GM12892 (cell line): ENCODE results near the gene ASTN2.

Experiments used
- DNase-seq: peaks from one replicate; pipeline ENCODE4 v3.0.0; 2011; ENCODE audit not compliant: insufficient read length
- FAIRE-seq: peaks from 2 replicates; lab custom pipeline; 2011; peaks lifted over from hg19 to GRCh38; lab: Jason Lieb, UNC
- POLR2A ChIP-seq: IDR thresholded peaks from 2 replicates; pipeline ENCODE4 v1.6.1; 2011; ENCODE audit warnings: low read depth, low read length, control low read depth
- POLR2AphosphoS5 ChIP-seq: IDR thresholded peaks from 2 replicates; pipeline ENCODE4 v1.6.1; 2011; ENCODE audit warnings: low read depth, low read length, control low read depth
- TAF1 ChIP-seq: IDR thresholded peaks from 2 replicates; pipeline ENCODE4 v1.6.1; 2011; ENCODE audit warnings: low read depth, mild to moderate bottlenecking, control low read depth, low read length, borderline replicate concordance

Gene ASTN2

GRCh38 chr9:116944714-116945534, 469.9 kb downstream of the ASTN2 start:
- TF ChIP-seq POLR2A (no peak), TAF1 (no peak), POLR2AphosphoS5 (no peak)
- DNase-seq = no peak
- peak; percentile 81 for FAIRE-seq

- no peak for TF ChIP-seq POLR2AphosphoS5
- TF ChIP-seq POLR2A = no peak
- no peak for TF ChIP-seq TAF1
- FAIRE-seq = peak; percentile 54
- DNase-seq = no peak
Observed at GRCh38 chr9:116943970-116944369, 470.9 kb downstream of the ASTN2 start.

GRCh38 chr9:116942593-116943061, 472.2 kb downstream of the ASTN2 start:
- TF ChIP-seq TAF1 (no peak), POLR2A (no peak), POLR2AphosphoS5 (no peak)
- FAIRE-seq (peak; percentile 86), DNase-seq (no peak)

DNA sequence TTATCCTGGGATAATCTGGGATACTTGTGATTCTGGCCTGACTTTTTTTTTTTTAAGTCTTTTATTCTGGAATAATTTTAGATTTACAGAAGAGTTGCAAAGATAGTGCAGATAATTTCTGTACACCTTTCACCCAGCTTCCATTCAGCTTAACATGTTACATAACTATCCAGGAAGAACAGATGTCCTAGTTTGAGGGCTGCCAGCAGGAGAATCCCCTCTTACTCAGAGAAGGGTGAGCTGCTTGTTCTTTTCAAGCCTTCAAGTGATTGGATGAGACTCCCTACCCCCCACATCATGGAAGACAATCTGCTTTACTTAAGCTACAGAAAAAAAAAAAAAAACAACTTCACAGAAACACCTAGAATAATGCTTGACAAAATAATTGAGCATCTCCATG, 473.6 kb downstream of the ASTN2 start:
- DNase-seq (no peak), FAIRE-seq (no peak)
- TF ChIP-seq POLR2A (no peak), POLR2AphosphoS5 (no peak), TAF1 (no peak)

- DNase-seq (no peak), FAIRE-seq (no peak)
- TF ChIP-seq POLR2AphosphoS5 = no peak
- TF ChIP-seq TAF1 = no peak
- TF ChIP-seq POLR2A = no peak
Observed at GRCh38 chr9:116940614-116941215, 474.1 kb downstream of the ASTN2 start.

DNA sequence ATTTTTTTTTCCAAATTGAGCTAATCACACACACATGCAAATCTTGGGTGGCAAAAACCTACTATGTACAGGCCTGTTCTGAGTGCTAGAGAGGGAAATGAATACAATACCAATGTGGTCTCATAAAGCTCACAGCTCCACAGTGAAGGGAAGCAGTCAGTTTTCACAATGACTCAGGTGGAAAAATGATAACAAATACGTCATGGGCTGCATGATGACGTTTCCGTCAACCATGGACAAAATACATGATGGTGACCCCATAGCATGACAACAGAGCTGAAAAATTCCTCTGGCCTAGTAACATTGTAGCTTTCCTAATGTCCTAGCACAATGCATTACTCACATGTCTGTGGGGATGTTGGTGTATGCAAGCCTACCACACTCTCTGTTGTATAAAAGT, 475.2 kb downstream of the ASTN2 start:
- peak; percentile 95 for FAIRE-seq
- no peak for DNase-seq
- TF ChIP-seq TAF1 = no peak
- TF ChIP-seq POLR2A = no peak
- TF ChIP-seq POLR2AphosphoS5 = no peak

GRCh38 chr9:116939161-116939560, 475.7 kb downstream of the ASTN2 start:
- DNase-seq (no peak), FAIRE-seq (no peak)
- TF ChIP-seq POLR2AphosphoS5 (no peak), POLR2A (no peak), TAF1 (no peak)

DNA sequence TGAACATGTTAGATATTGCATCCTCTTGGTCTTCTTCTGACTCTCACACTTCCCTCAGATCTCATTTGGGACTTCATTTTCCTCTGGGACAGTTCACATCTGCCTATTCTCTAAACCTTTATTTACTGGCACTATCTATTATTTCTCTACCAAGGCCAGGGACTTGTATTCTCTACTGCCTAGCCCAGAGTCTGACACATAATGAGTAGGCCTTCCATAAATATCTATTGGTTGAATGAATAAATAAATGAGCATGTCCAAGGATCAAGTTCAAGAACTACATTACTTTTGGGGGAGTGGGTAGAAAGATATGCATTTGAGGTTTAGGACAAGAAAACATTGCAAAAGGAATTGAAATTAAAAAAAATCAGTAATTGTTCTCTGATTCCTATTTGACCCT, 477.5 kb downstream of the ASTN2 start:
- DNase-seq (no peak), FAIRE-seq (no peak)
- TF ChIP-seq TAF1 = no peak
- TF ChIP-seq POLR2AphosphoS5 = no peak
- no peak for TF ChIP-seq POLR2A

DNA sequence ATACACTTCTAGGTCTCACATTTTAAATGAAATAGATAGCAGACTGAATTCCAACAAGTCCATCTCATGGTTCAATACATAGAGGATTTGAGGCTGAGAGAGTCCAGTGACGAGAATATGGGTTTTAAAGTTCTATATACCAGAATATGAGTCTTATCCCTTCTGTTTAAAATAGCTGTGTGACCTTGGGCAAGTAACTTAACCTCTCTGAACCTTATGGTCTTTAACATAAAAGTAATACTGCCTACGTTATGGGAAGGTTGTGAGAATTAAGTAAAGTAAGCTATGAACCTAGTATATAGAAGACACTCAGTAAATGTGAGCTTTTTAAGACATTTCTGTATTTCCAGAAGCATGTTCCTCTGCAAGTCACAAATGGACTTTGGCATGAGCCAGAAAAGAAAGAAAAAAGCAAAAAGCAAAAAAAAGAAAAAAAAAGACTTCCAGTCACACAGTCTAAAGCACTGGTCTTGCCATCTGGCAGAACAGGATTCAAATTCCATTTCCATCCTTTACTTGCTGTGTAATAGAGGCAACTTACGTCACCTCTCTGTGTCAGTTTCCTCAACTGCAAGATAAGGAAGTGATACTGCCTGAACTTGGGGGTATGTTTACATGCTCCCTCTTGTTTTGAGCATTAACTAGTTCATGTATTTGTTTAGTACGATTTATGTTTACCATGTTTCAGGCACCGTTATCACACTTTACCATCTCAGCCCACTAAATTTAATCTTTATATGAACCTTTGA, 479.5 kb downstream of the ASTN2 start:
- peak; percentile 81 for FAIRE-seq
- DNase-seq = no peak
- TF ChIP-seq TAF1 = no peak
- no peak for TF ChIP-seq POLR2AphosphoS5
- TF ChIP-seq POLR2A = no peak

- FAIRE-seq (no peak), DNase-seq (no peak)
- TF ChIP-seq TAF1 (no peak), POLR2A (no peak), POLR2AphosphoS5 (no peak)
Observed at GRCh38 chr9:116934131-116934530, 480.7 kb downstream of the ASTN2 start.

GRCh38 chr9:116933251-116933650, 481.6 kb downstream of the ASTN2 start:
- DNase-seq (no peak), FAIRE-seq (no peak)

DNA sequence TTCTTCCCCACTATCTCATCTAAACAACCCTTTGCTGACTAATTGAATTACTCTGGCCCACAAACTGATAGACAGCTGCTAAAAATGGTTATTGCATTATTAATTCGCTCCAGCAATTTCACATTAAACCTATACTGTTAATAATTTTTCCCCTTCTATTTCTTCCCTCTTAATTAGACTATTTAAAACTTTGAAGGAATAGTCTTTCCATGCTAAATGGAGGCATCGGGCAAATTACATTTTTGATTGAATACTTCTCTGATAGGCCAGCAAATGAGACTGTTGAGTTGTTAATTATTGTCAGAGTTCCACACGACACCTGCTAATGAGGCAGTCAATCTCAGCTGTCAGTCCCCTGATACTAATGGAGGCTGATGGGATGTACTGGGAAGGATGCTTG, 485.2 kb downstream of the ASTN2 start:
- no peak for FAIRE-seq
- TF ChIP-seq TAF1 = no peak
- TF ChIP-seq POLR2A = no peak; the same call in 1 of the 2 replicates
- no peak for TF ChIP-seq POLR2AphosphoS5
- no peak for DNase-seq

More at GRCh38 chr9:116933251-116933650, 481.6 kb downstream of the ASTN2 start:
- TF ChIP-seq POLR2AphosphoS5 (no peak), TAF1 (no peak), POLR2A (no peak)
